ENCODE data around the gene SERPINA3.

Gene SERPINA3

GRCh38 chr14:94614802-94615201 is 2.6 kb downstream of the SERPINA3 start:
- no peaks in the 10 kb centered on the region for H4K20me1 ChIP-seq (ENCODE audit: control insufficient read depth, insufficient read depth, low read depth, low read length)
- peaks cover 24% of the 10 kb centered on the region for H3K9me3 ChIP-seq (ENCODE audit: control insufficient read depth, insufficient read depth, low read length)
- no peaks in the 10 kb centered on the region for H3K9me2 ChIP-seq (replicated peaks; ENCODE audit: control insufficient read depth, low read length)
- H3K4me2 ChIP-seq (ENCODE audit: low read length) = no peak overlapping the region
- no peaks in the 10 kb centered on the region for H3K36me3 ChIP-seq (ENCODE audit: control insufficient read depth, low read length)
- H3F3A ChIP-seq (ENCODE audit: control insufficient read depth, insufficient read depth) = no peaks in the 10 kb centered on the region
- H3K79me2 ChIP-seq (ENCODE audit: control insufficient read depth, low read length) = no peaks in the 10 kb centered on the region
- H3K4me3 ChIP-seq (ENCODE audit: low read length) = no peak overlapping the region
- no peaks in the 10 kb centered on the region for H3K4me1 ChIP-seq (ENCODE audit: control insufficient read depth, low read length)
- TF ChIP-seq CTCF (IDR thresholded peaks at IDR 0.05; ENCODE audit: low read depth, low read length, poor library complexity, severe bottlenecking) (no peak), EZH2phosphoT487 (IDR thresholded peaks at IDR 0.05; ENCODE audit: borderline replicate concordance, low read length) (no peak)
- no peaks in the 10 kb centered on the region for H3K27me3 ChIP-seq (ENCODE audit: control insufficient read depth, low read length)
- H3K27ac ChIP-seq (ENCODE audit: low read depth, low read length) = no peak overlapping the region

GRCh38 chr14:94615254-94615653 is 3.1 kb downstream of the SERPINA3 start:
- Histone ChIP-seq H3K9me3 (ENCODE audit: control insufficient read depth, insufficient read depth, low read length) (peaks cover 24% of the 10 kb centered on the region), H3K27me3 (ENCODE audit: control insufficient read depth, low read length) (no peaks in the 10 kb centered on the region), H3F3A (ENCODE audit: control insufficient read depth, insufficient read depth) (no peaks in the 10 kb centered on the region), H3K4me3 (ENCODE audit: low read length) (no peak overlapping the region), H3K36me3 (ENCODE audit: control insufficient read depth, low read length) (no peaks in the 10 kb centered on the region), H3K9me2 (replicated peaks; ENCODE audit: control insufficient read depth, low read length) (no peaks in the 10 kb centered on the region), H3K4me2 (ENCODE audit: low read length) (no peak overlapping the region), H3K4me1 (ENCODE audit: control insufficient read depth, low read length) (no peaks in the 10 kb centered on the region), H4K20me1 (ENCODE audit: control insufficient read depth, insufficient read depth, low read depth, low read length) (no peaks in the 10 kb centered on the region), H3K79me2 (ENCODE audit: control insufficient read depth, low read length) (no peaks in the 10 kb centered on the region), H3K27ac (ENCODE audit: low read depth, low read length) (no peak overlapping the region)
- TF ChIP-seq CTCF (IDR thresholded peaks at IDR 0.05; ENCODE audit: low read depth, low read length, poor library complexity, severe bottlenecking) (no peak), EZH2phosphoT487 (IDR thresholded peaks at IDR 0.05; ENCODE audit: borderline replicate concordance, low read length) (no peak)

- no peak for TF ChIP-seq EZH2phosphoT487 (IDR thresholded peaks at IDR 0.05; ENCODE audit: borderline replicate concordance, low read length)
- TF ChIP-seq CTCF (IDR thresholded peaks at IDR 0.05; ENCODE audit: low read depth, low read length, poor library complexity, severe bottlenecking) = no peak
- Histone ChIP-seq H3K27me3 (ENCODE audit: control insufficient read depth, low read length) (no peaks in the 10 kb centered on the region), H3K4me2 (ENCODE audit: low read length) (no peak overlapping the region), H3K9me2 (replicated peaks; ENCODE audit: control insufficient read depth, low read length) (no peaks in the 10 kb centered on the region), H4K20me1 (ENCODE audit: control insufficient read depth, insufficient read depth, low read depth, low read length) (no peaks in the 10 kb centered on the region), H3K9me3 (ENCODE audit: control insufficient read depth, insufficient read depth, low read length) (peaks cover 24% of the 10 kb centered on the region), H3K4me1 (ENCODE audit: control insufficient read depth, low read length) (no peaks in the 10 kb centered on the region), H3K36me3 (ENCODE audit: control insufficient read depth, low read length) (no peaks in the 10 kb centered on the region), H3K79me2 (ENCODE audit: control insufficient read depth, low read length) (no peaks in the 10 kb centered on the region), H3F3A (ENCODE audit: control insufficient read depth, insufficient read depth) (no peaks in the 10 kb centered on the region), H3K27ac (ENCODE audit: low read depth, low read length) (no peak overlapping the region), H3K4me3 (ENCODE audit: low read length) (no peak overlapping the region)
These were observed 3.8 kb downstream of the SERPINA3 start for GRCh38 chr14:94615823-94616570.

Data from DOHH2 (cell line).